Spinal cord (tissue), 10 donors: ENCODE data around the gene FCAMR. TPM values are rescaled to one million over a fixed set of nuclear protein-coding genes. Genes with fewer than 3 reads are reported as not detected.

Experiments used
- DNase-seq, 6 donors: peaks; one replicate each; pipeline versions ENCODE4 v3.0.0 to v3.0.0-alpha.2; 2013 to 2015; ENCODE audit warnings: low spot score in 6 of 6, low read depth in 4 of 6
- H3K27ac ChIP-seq: one replicate; pipeline ENCODE4 v1.5.1; 2013; ENCODE audit warnings: low read depth, low read length, control low read depth
- H3K27me3 ChIP-seq: one replicate; pipeline ENCODE4 v1.6.1; 2013; ENCODE audit warnings: low read length; ENCODE audit not compliant: control insufficient read depth, insufficient read depth
- H3K36me3 ChIP-seq: one replicate; pipeline ENCODE4 v1.6.1; 2013; ENCODE audit warnings: low read length; ENCODE audit not compliant: control insufficient read depth, insufficient read depth
- H3K4me1 ChIP-seq: one replicate; pipeline ENCODE4 v1.6.1; 2013; ENCODE audit warnings: low read length; ENCODE audit not compliant: control insufficient read depth, insufficient read depth
- H3K4me3 ChIP-seq: one replicate; pipeline ENCODE4 v1.5.1; 2013; ENCODE audit warnings: low read depth, low read length, control low read depth
- H3K9me3 ChIP-seq: one replicate; pipeline ENCODE4 v1.6.1; 2013; ENCODE audit warnings: low read length; ENCODE audit not compliant: control insufficient read depth, insufficient read depth
- WGBS: methylation state at CpG from one replicate; pipeline ENCODE4 v1.1.5; 2013; ENCODE audit warnings: missing lambda C conversion rate; ENCODE audit not compliant: insufficient coverage; 5-methylcytosine and 5-hydroxymethylcytosine counted together
- long read RNA-seq, 4 donors: transcript quantifications; one replicate each; lab custom pipeline, GENCODE V29; 2026
- polyA plus RNA-seq, 2 donors: library from polyadenylated mRNA; unstranded; fragments of 120-200 nt; gene quantifications; one replicate each; pipeline ENCODE4 v1.2.1, GENCODE V29; 2013; ENCODE audit not compliant: insufficient read length in 2 of 2
- total RNA-seq, 2 donors: library from RNA; depleted of rRNA in 1 of 2; stranded (reverse); fragments of 120-200 nt in 1 of 2; fragments of >200 nt in 1 of 2; gene quantifications; one replicate each; pipeline versions ENCODE4 v1.2.3 to v1.2.4, GENCODE V29; 2013 to 2014
- donor health status: healthy.

FCAMR gene, protein sequence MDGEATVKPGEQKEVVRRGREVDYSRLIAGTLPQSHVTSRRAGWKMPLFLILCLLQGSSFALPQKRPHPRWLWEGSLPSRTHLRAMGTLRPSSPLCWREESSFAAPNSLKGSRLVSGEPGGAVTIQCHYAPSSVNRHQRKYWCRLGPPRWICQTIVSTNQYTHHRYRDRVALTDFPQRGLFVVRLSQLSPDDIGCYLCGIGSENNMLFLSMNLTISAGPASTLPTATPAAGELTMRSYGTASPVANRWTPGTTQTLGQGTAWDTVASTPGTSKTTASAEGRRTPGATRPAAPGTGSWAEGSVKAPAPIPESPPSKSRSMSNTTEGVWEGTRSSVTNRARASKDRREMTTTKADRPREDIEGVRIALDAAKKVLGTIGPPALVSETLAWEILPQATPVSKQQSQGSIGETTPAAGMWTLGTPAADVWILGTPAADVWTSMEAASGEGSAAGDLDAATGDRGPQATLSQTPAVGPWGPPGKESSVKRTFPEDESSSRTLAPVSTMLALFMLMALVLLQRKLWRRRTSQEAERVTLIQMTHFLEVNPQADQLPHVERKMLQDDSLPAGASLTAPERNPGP
- total RNA-seq (under 1 TPM in 1 of 2 donors, not detected in 1; 0.20 TPM), polyA plus RNA-seq (under 1 TPM in 1 of 2 donors, not detected in 1; 0.12 TPM)
- long read RNA-seq, donor 1: 0 reads
- long read RNA-seq, donor 2: 0 reads
- long read RNA-seq, donor 3: 0 reads
- long read RNA-seq, donor 4: 0 reads

DNA sequence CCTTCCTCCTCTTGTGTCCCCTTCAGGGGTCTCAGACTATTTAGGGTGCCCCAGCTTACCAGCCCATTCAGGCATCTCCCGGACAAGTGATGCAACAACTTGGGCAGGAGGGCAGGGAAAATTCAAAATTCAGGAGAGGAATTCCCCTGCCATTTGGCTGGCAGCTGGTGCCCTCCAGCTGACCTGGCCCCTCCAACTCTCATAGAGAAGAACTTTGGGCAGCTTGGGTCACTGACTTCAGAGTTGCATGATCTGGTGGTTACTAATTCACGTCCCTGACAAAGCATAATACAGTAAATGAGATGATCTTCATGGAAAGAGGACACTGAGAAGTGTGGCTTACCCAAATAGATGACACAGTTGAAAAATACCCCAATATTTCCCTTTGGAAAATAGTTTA, at the start of gene FCAMR:
FCAMR (minus strand) TSS at position 15 of the 400 bp plus-strand sequence. CDS start 335 bp downstream, outside the sequence.
- no peaks in the 10 kb centered on the region for H3K4me1 ChIP-seq
- no CpG with 5 or more reads among the region's 2 CpGs for WGBS
- H3K4me3 ChIP-seq: no peak within 1 kb of the TSS
- no peak within 1 kb of the TSS for H3K27ac ChIP-seq
- no peak for DNase-seq
- no peaks in the 10 kb centered on the region for H3K36me3 ChIP-seq
- no peaks in the 10 kb centered on the region for H3K9me3 ChIP-seq
- no peaks in the 10 kb centered on the region for H3K27me3 ChIP-seq

DNA sequence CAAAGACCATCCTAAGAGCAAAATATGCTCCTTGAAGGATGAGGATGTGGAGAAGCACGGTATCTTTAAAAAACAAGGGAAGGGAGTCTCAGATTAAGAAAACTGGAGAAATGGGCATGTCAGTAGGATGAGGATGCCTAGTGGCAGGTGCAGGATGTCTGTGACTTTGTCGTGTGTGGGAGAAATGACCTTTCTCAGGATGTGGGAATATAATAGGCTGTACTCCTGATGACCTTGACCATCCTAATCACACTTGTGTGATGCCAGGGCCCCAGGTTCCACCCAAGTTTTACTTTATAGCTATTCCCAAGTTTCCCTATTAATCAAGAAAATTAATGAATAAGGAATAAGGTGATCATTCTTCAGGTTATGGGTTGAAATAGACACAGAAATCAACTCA, 49.4 kb upstream of the FCAMR start:
- DNase-seq: no peak
- no peaks in the 10 kb centered on the region for H3K9me3 ChIP-seq
- WGBS: 100% methylated on average over 1 of the region's 2 CpGs
- H3K27ac ChIP-seq: no peak overlapping the region
- H3K36me3 ChIP-seq: no peaks in the 10 kb centered on the region
- H3K4me3 ChIP-seq: no peak overlapping the region
- H3K4me1 ChIP-seq: peaks cover 15% of the 10 kb centered on the region
- H3K27me3 ChIP-seq: no peaks in the 10 kb centered on the region

DNA sequence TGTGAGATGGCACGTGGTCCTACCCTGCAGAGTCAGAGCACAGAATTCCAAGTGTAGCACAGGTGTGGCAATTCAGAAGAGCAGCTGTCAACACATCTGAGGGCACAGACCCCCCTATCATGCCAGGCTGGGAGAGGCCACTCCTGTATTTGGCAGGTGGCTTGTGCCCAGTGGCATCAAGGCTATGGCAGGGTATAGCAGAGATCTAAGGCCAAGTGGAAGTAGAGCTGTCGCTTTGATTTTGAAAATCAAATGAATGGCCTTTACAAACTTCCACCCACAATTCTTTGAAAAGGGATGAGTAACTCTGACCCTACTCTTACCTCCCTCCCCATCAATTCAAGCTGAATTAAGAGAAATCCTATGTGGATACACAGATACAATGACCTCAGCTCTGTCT, 48.9 kb upstream of the FCAMR start:
- H3K9me3 ChIP-seq: no peaks in the 10 kb centered on the region
- 100% methylated on average over 1 of the region's 2 CpGs for WGBS

DNA sequence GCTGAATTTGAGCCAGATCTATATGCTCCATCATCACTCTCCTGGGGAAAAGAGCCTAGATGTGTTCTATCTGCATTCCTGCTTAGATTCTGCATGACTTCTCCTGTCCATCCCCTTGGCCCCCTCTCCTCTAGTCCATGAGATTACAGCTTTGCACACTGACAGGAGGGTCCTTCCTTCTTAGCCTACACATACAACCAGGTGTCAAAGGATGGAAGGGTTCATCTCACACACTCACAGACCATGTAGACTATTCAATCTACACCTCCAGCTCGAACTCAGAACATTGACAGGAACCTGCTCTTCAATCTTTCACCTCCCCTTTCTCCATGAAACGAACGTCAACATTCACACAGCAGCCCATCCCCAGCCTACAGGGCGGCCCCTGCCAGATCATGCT, 48.4 kb upstream of the FCAMR start:
- no peaks in the 10 kb centered on the region for H3K27me3 ChIP-seq
- H3K9me3 ChIP-seq: no peaks in the 10 kb centered on the region
- H3K4me3 ChIP-seq: no peak overlapping the region
- no peak overlapping the region for H3K27ac ChIP-seq
- DNase-seq: no peak
- WGBS: 82% methylated on average over 4 of the region's 4 CpGs
- peaks cover 9% of the 10 kb centered on the region for H3K4me1 ChIP-seq
- H3K36me3 ChIP-seq: no peaks in the 10 kb centered on the region

More for the DNA sequence above, 48.9 kb upstream of the FCAMR start:
- no peak for DNase-seq
- Histone ChIP-seq H3K36me3 (no peaks in the 10 kb centered on the region), H3K4me1 (peaks cover 10% of the 10 kb centered on the region), H3K27me3 (no peaks in the 10 kb centered on the region), H3K27ac (no peak overlapping the region), H3K4me3 (no peak overlapping the region)

DNA sequence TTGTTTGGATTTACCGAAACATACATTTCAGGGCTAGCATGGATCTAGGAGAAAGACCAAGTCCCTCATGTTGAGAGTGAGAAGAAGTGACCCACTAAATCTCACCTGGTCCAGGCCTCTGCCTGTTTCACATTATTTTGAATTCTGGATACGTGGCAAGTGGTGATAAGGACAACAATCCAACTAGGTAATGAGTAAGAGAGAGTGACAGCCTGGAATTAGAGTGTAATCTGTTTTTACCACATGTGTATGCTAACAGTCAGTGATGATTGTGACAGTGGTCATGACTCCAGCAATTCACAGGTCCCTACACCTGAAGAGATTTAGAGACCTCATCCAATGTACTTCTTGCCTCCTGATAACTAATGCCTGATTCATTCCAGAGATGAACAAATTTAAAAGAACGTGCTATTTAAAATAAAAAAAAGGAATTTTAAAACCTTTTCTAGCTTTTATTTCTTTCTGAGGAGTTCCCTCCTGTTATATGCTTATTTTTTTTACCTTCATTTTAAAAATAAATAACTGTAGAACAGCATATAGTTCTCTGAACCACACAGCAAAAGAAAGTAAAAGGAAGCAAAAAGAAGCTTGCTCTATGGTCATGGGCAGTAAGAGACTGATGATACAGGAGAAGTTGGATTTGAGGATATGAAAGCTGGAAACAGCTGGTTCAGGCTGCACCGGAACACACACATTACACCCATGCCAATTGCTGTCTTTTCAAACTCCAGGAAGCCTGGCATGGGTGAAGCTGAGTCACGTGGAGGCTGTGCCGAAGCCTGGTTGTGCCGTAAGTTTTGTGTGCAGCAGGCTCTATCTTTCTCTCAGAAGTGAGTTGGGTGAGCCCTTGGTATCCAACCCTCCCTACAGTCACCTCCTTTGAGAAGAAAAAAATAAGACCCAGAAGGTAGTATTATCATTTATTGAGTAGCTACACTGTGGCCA, 47.6 kb upstream of the FCAMR start:
- peaks cover 9% of the 10 kb centered on the region for H3K4me1 ChIP-seq
- no peak overlapping the region for H3K4me3 ChIP-seq
- 86% methylated on average over 1 of the region's 7 CpGs for WGBS
- no peaks in the 10 kb centered on the region for H3K36me3 ChIP-seq
- no peak for DNase-seq
- H3K27ac ChIP-seq: no peak overlapping the region
- no peaks in the 10 kb centered on the region for H3K27me3 ChIP-seq
- no peaks in the 10 kb centered on the region for H3K9me3 ChIP-seq

DNA sequence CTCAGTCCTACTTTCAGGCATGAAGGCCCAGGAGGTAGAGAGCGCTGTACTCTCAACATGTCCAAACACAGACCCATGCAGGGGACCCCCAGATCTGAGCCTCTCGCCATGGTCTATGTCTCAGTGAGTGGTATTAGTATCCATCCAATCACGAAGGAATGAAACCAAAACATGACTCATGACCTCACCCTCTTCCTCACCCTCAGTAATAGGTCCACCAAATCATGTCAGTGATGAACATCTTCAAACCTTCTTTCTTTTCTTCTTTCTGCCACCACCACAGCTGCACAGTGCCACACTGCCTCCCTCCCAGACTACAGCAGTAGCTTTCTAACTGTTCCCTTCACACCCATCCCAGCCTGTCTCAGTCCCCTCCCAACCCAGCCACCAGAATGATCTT, 45.5 kb upstream of the FCAMR start:
- 93% methylated on average over 2 of the region's 3 CpGs for WGBS
- Histone ChIP-seq H3K27ac (no peak overlapping the region), H3K27me3 (no peaks in the 10 kb centered on the region), H3K36me3 (no peaks in the 10 kb centered on the region), H3K4me1 (no peaks in the 10 kb centered on the region), H3K9me3 (no peaks in the 10 kb centered on the region), H3K4me3 (no peak overlapping the region)
- no peak for DNase-seq

DNA sequence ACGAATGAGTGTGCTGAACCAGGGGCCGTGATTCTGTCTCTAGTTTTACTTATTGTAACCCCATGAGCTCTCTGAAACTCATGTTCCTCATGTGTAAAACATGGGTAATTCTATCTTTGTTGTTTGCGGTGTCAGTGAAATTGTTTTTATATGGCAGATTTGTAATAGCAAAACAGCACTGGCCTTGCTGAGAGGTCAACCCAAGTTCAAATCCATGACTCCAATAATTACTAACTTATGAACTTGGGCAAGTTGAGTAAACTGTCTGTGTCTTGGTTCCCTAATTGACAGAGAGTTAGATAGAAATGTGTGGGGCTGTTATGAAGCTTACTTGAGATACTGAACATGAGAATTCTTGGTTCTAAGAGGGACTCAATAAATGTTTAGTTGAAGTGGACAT, 44.5 kb upstream of the FCAMR start:
- H3K36me3 ChIP-seq: no peaks in the 10 kb centered on the region
- H3K4me3 ChIP-seq: no peak overlapping the region
- no CpG with 5 or more reads among the region's 3 CpGs for WGBS
- no peak overlapping the region for H3K27ac ChIP-seq
- no peak for DNase-seq
- H3K4me1 ChIP-seq: no peaks in the 10 kb centered on the region
- H3K27me3 ChIP-seq: no peaks in the 10 kb centered on the region
- no peaks in the 10 kb centered on the region for H3K9me3 ChIP-seq

DNA sequence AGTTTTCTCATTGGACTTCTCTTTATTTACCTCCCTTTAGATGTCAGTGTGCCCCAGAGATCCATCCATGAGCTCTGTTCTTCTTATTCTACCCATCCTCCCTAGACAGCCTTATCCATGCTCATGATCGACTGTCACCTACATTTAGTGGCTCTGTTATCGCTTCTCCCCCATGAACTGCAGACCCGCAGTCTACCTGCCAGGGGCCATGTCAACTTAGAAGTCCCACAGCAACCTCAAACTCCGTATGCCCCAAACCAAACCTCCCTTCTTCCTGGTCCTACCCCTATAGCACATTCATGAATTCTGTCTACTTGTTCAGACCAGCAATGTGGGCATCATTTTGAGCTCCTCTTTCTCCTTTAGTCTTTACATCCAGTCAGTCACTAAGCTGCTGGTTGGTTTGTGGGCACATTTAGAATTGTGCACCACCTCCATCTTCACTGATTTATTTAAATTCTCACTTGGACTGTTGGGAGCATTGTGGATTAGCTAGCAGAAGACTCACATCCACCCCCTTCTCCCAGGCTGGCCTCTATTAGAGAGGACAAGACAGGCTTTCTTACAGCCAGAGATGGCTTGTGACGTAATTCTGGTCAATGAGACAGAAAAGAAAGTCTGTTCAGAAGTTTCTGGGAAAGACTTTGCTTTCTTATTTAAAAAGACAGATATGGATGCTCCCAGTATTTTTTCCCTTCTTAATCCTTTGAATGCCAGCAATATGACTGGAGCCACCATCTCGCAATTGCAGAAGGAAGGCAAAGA, 43.2 kb upstream of the FCAMR start:
- no peak overlapping the region for H3K27ac ChIP-seq
- no peak for DNase-seq
- no peaks in the 10 kb centered on the region for H3K36me3 ChIP-seq
- no peaks in the 10 kb centered on the region for H3K4me1 ChIP-seq
- H3K9me3 ChIP-seq: no peaks in the 10 kb centered on the region
- WGBS: 96% methylated on average over 4 of the region's 6 CpGs
- no peaks in the 10 kb centered on the region for H3K27me3 ChIP-seq
- no peak overlapping the region for H3K4me3 ChIP-seq

DNA sequence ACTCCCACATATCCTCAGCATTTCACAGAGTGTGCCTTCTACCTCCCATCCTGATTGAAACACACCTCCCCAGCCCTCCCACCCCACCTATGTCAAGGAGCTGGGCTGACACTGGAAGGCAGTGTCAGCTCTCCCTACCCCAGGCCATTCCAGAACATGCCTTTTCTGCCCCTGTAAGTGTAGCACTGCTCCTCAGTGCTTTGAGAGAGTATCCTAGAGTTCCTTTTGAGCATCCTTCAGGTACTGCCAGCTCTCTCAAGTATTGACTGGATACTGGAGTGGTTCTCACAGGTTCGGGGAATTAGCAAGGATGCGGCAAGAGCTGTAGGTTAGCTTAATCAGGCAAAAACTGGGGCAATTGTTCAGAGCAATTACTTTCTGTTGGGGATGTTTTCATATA, 40.5 kb upstream of the FCAMR start:
- 90% methylated on average over 2 of the region's 2 CpGs for WGBS
- H3K27me3 ChIP-seq: no peaks in the 10 kb centered on the region
- no peak for DNase-seq

More for the DNA sequence above, 40.5 kb upstream of the FCAMR start:
- H3K4me3 ChIP-seq: no peak overlapping the region
- no peaks in the 10 kb centered on the region for H3K4me1 ChIP-seq
- H3K27ac ChIP-seq: no peak overlapping the region
- no peaks in the 10 kb centered on the region for H3K36me3 ChIP-seq
- no peaks in the 10 kb centered on the region for H3K9me3 ChIP-seq
